HFF-Myc (cell line): ENCODE measurements around the gene KCNMA1.

Experiments
- DNase-seq: peaks from one replicate; pipeline ENCODE4 v3.0.0-alpha.2; 2011; ENCODE audit warnings: low read depth; ENCODE audit errors: extremely low read depth
- H3K4me3 ChIP-seq: replicated peaks from 2 replicates; pipeline ENCODE4 v1.5.1; 2011; ENCODE audit warnings: low read depth, mild to moderate bottlenecking, control low read depth, low read length
- TF ChIP-seq, protein P1 (sequence below): IDR thresholded peaks from 2 replicates; pipeline ENCODE4 v1.5.1; 2012; ENCODE audit warnings: mild to moderate bottlenecking, low read depth, low read length, control low read depth; ENCODE audit errors: missing control alignments

The KCNMA1 gene

DNA sequence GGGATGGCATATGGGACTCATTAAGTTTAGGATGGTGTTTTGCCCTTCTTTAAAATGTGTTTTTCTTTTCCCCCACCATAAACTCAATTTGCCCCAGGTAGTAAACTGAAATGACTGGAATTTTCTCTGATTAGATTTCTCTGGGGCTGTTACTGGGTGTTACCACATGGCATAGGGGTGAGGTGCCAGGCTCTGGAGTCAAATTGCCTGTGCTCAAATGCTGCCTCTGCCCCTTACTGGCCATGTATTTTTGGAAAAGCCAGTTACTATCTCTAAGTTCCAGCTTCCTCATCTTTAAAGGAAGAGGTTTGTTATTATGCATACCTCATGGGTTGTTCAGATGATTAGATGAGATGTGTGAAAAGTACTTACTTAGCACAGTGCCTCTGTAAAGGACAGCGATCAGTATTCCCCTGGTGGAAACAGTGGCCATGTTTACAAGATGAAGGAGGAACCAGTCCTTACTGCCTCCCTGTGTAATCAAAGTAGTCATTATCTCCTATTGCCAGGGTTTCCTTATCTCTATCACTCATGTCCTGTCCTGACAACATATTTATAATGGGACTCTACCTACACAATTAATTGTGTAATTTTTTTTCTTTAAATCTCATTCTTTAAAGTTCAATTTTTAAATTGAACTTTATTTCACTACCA is 352.0 kb downstream of the KCNMA1 start:
- H3K4me3 ChIP-seq = no peak overlapping the region
- no peak for DNase-seq
- TF ChIP-seq, protein P1, sequence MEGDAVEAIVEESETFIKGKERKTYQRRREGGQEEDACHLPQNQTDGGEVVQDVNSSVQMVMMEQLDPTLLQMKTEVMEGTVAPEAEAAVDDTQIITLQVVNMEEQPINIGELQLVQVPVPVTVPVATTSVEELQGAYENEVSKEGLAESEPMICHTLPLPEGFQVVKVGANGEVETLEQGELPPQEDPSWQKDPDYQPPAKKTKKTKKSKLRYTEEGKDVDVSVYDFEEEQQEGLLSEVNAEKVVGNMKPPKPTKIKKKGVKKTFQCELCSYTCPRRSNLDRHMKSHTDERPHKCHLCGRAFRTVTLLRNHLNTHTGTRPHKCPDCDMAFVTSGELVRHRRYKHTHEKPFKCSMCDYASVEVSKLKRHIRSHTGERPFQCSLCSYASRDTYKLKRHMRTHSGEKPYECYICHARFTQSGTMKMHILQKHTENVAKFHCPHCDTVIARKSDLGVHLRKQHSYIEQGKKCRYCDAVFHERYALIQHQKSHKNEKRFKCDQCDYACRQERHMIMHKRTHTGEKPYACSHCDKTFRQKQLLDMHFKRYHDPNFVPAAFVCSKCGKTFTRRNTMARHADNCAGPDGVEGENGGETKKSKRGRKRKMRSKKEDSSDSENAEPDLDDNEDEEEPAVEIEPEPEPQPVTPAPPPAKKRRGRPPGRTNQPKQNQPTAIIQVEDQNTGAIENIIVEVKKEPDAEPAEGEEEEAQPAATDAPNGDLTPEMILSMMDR = no peak

DNA sequence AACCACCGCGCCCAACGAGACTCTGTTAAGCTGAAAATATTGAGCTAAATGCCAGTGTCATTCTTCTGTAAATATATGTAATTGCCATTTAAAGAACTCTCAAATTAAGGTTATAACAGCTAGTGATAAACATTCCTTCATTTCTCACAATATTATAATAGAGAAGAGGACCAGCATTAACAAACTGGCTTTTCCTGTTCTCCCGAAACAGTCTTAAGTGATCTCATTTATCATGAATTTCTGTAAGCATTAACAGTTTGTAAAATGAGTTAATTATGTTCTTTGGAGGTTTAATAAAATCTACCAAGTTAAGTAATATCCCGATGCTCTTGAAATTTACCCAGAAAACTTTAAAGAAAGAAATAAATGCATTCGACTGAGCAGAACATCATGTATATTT is 352.8 kb downstream of the KCNMA1 start:
- TF ChIP-seq, protein P1 = no peak
- DNase-seq = no peak
- H3K4me3 ChIP-seq = no peak overlapping the region

DNA sequence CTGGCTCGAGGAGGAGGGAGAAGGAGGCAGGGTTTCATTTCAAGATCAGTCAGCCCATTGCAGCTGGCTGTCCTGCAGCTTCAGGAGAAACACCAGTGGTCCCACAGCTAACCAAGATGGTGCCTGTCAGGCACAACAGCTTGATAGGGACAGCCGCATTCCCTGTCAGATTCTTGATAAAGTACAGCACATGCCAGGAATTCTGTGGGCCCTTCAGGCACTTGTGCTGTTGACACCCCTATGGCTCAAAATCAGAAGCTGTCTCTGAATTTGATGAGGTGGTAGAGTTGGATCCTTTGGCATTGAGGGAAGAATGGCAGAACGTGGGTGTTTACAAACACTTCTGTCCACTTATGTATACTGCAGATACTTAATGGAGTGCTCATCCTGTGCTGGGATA is 354.3 kb downstream of the KCNMA1 start:
- DNase-seq = no peak
- H3K4me3 ChIP-seq = no peak overlapping the region
- TF ChIP-seq, protein P1 = no peak

DNA sequence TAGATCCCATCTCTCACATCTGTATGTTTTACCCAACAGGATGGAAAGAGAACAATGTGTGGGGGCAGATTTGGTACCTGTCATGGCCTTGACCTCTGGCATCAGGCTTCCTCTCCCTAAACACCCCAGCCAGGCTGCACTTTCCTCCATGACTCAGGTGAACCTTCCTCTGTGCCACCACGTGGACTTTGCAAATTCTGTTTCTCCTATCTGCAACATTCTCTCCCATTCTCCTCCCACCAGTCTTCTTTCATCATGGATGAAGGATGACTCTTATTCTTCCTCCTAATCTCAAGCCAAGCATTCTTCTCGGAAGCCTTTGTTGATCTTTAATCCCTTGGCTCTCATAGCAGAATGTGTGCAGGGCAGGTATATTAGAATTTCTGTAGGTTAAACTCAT is 355.4 kb downstream of the KCNMA1 start:
- TF ChIP-seq, protein P1 = no peak
- no peak for DNase-seq
- H3K4me3 ChIP-seq = no peak overlapping the region

DNA sequence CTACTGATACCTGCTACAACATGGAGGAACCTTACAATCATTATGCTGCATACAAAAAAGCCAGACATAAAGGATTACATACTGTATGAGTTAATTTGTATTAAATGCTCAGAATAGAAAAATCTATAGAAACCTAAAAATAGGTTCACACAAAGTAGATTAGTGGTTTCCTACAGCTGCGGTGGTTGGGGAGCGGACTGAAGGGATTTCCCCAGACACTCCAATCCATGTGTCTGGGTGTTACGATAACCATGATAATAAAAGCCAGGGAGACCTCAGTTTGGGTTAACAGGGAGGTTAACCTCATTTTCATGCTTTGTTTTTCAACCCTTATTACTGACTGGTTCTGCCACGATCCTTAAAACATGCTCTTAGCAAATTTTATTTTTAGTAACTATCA is 355.9 kb downstream of the KCNMA1 start:
- TF ChIP-seq, protein P1 = no peak
- DNase-seq = no peak
- H3K4me3 ChIP-seq = no peak overlapping the region

DNA sequence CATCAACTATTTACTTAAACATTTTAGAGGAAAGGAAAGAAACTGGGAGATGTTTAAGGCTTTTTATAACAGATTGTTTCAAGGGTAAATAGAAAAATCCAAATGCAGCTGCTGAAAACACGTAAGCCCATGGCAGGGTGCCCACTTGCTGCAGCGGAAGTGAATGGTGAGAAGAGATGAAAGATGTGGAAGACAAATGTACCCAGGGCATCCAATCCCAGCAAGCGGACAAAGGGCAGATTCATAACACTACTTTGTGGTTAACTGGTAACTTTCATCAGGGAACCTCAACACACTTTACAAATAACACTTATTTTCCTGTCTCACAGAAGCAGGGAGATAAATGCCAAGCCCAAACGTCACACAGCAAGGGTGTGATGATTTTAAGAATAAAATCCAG is 358.4 kb downstream of the KCNMA1 start:
- TF ChIP-seq, protein P1 = no peak
- H3K4me3 ChIP-seq = no peak overlapping the region
- no peak for DNase-seq
